Measurements from ENCODE around the gene TMEM247.

TMEM247 gene

GRCh38 chr2:46490521-46491141 lies 11.3 kb downstream of the TMEM247 start:
- no peak for DNase-seq

GRCh38 chr2:46492301-46492700 lies 12.9 kb downstream of the TMEM247 start:
- DNase-seq = no peak

- DNase-seq = no peak
These were observed 14.0 kb downstream of the TMEM247 start for GRCh38 chr2:46493241-46493970.

- no peak for DNase-seq
These were observed 14.5 kb downstream of the TMEM247 start for GRCh38 chr2:46493971-46494250.

GRCh38 chr2:46494596-46494995 lies 15.2 kb downstream of the TMEM247 start:
- no peak for DNase-seq

- no peak for DNase-seq
These were observed 16.1 kb downstream of the TMEM247 start for GRCh38 chr2:46495231-46496030.

GRCh38 chr2:46497766-46498165 lies 18.4 kb downstream of the TMEM247 start:
- no peak for DNase-seq

- no peak for DNase-seq
These were observed 19.3 kb downstream of the TMEM247 start for GRCh38 chr2:46498681-46499080.

GRCh38 chr2:46499392-46499785 lies 20.0 kb downstream of the TMEM247 start:
- DNase-seq = no peak

GRCh38 chr2:46500801-46501200 lies 21.4 kb downstream of the TMEM247 start:
- no peak for DNase-seq

GRCh38 chr2:46502291-46502885 lies 23.0 kb downstream of the TMEM247 start:
- no peak for DNase-seq

- DNase-seq = no peak
These were observed 24.3 kb downstream of the TMEM247 start for GRCh38 chr2:46503686-46504085.

- no peak for DNase-seq
These were observed 24.9 kb downstream of the TMEM247 start for GRCh38 chr2:46504221-46504620.

- DNase-seq = no peak
These were observed 25.5 kb downstream of the TMEM247 start for GRCh38 chr2:46504685-46505471.

- no peak for DNase-seq
These were observed 26.1 kb downstream of the TMEM247 start for GRCh38 chr2:46505472-46505783.

GRCh38 chr2:46506131-46506706 lies 26.9 kb downstream of the TMEM247 start:
- DNase-seq = no peak

GRCh38 chr2:46508312-46508711 lies 28.9 kb downstream of the TMEM247 start:
- no peak for DNase-seq

GRCh38 chr2:46508759-46509158 lies 29.4 kb downstream of the TMEM247 start:
- DNase-seq = no peak

GRCh38 chr2:46509804-46510203 lies 30.4 kb downstream of the TMEM247 start:
- no peak for DNase-seq

- no peak for DNase-seq
These were observed 31.3 kb downstream of the TMEM247 start for GRCh38 chr2:46510598-46511177.

GRCh38 chr2:46512185-46512584 lies 32.8 kb downstream of the TMEM247 start:
- DNase-seq = no peak

- DNase-seq = no peak
These were observed 35.4 kb downstream of the TMEM247 start for GRCh38 chr2:46514738-46515137.
